OCI-LY3 (cell line): ENCODE measurements around the gene SPTA1.
"Not testable (repeated sequence)": the region's sequence is repeated elsewhere in the genome, so short reads cannot be mapped to it uniquely, and the experiment has no call there.

Experiments used
- H2AFZ ChIP-seq: fragments of 200-600, 300-600 bp; shearing (Covaris generic); 2 replicates; pipeline ENCODE4 v1.6.0; 2014; ENCODE audit warnings: antibody characterized with exemption, low read depth, low read length
- H3K27ac ChIP-seq: fragments of 200-600, 300-600 bp; sonication (generic); 2 replicates; pipeline ENCODE4 v1.5.1; 2014; ENCODE audit warnings: mild to moderate bottlenecking, low read length, moderate library complexity, mixed read lengths
- H3K27me3 ChIP-seq: fragments of 200-600, 300-600 bp; sonication (generic); 2 replicates; pipeline ENCODE4 v1.6.1; 2014; ENCODE audit warnings: low read depth, low read length, mixed read lengths
- H3K36me3 ChIP-seq: fragments of 200-600, 300-600 bp; sonication (generic); replicated peaks from 2 replicates; pipeline ENCODE3; 2014; ENCODE audit warnings: low read depth, low read length, mixed read lengths
- H3K4me1 ChIP-seq: fragments of 300-600, 200-600 bp; sonication (generic); 2 replicates; pipeline ENCODE4 v1.6.1; 2014; ENCODE audit warnings: low read length, mixed read lengths
- H3K4me2 ChIP-seq: fragments of 200-600, 300-600 bp; sonication (generic); 2 replicates; pipeline ENCODE4 v1.6.1; 2014; ENCODE audit warnings: low read length, mixed read lengths
- H3K4me3 ChIP-seq: fragments of 300-600, 200-600 bp; sonication (generic); 2 replicates; pipeline ENCODE4 v1.5.1; 2014; ENCODE audit warnings: antibody characterized with exemption, mild to moderate bottlenecking, low read length, moderate library complexity
- H3K79me2 ChIP-seq: fragments of 300-600, 200-600 bp; shearing (Covaris generic); 2 replicates; pipeline ENCODE4 v1.6.1; 2014; ENCODE audit warnings: mild to moderate bottlenecking, low read length, mixed read lengths
- H3K9ac ChIP-seq: fragments of 300-600, 200-600 bp; shearing (Covaris generic); 2 replicates; pipeline ENCODE4 v1.6.0; 2014; ENCODE audit warnings: mild to moderate bottlenecking, low read length, moderate library complexity
- H3K9me3 ChIP-seq: fragments of 200-600, 300-600 bp; shearing (Covaris generic); 2 replicates; pipeline ENCODE4 v1.6.1; 2014; ENCODE audit warnings: low read length, mixed read lengths; ENCODE audit not compliant: insufficient read depth
- H4K20me1 ChIP-seq: fragments of 200-600, 300-600 bp; sonication (generic); 2 replicates; pipeline ENCODE4 v1.6.1; 2016; ENCODE audit warnings: low read length, mixed read lengths; ENCODE audit not compliant: insufficient read depth
- EZH2phosphoT487 ChIP-seq: fragments of 200-600 bp; shearing (Covaris generic); IDR thresholded peaks from 2 replicates; pipeline ENCODE4 v1.6.1; 2018; ENCODE audit warnings: antibody characterized with exemption, mixed run types, low read depth
- TF ChIP-seq, protein P1 (sequence below): fragments of 200-600, 300-600 bp; sonication (generic); IDR thresholded peaks from 2 replicates; pipeline ENCODE4 v1.5.1; 2014; ENCODE audit warnings: antibody characterized with exemption, low read length, low read depth

Gene SPTA1

DNA sequence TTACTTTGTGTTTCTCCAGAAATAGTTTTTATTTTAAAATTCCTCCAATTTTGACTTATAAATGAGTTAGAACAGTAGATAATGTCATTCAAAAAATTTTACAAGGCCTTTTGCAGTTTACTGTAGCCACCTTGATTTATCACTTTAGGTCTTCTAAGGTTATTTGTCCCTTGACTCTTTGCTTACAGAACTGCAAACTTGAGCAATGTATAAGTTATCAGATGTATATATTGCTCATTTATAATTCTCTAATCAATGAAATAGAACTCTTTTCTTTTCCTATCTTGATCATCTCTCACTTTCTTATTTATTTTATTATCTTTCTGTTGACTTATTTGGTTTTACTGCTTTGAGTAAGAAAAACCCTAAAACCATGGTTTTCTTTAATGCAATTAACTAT is 5.8 kb upstream of the SPTA1 start:
- Histone ChIP-seq H3K36me3 (no peaks in the 10 kb centered on the region), H3K4me1 (no peaks in the 10 kb centered on the region), H3K4me2 (no peak overlapping the region), H2AFZ (no peak overlapping the region), H4K20me1 (no peaks in the 10 kb centered on the region), H3K9ac (no peak overlapping the region), H3K27me3 (no peaks in the 10 kb centered on the region), H3K4me3 (no peak overlapping the region), H3K27ac (no peak overlapping the region), H3K9me3 (no peaks in the 10 kb centered on the region), H3K79me2 (no peaks in the 10 kb centered on the region)
- TF ChIP-seq EZH2phosphoT487 = no peak
- TF ChIP-seq, protein P1, sequence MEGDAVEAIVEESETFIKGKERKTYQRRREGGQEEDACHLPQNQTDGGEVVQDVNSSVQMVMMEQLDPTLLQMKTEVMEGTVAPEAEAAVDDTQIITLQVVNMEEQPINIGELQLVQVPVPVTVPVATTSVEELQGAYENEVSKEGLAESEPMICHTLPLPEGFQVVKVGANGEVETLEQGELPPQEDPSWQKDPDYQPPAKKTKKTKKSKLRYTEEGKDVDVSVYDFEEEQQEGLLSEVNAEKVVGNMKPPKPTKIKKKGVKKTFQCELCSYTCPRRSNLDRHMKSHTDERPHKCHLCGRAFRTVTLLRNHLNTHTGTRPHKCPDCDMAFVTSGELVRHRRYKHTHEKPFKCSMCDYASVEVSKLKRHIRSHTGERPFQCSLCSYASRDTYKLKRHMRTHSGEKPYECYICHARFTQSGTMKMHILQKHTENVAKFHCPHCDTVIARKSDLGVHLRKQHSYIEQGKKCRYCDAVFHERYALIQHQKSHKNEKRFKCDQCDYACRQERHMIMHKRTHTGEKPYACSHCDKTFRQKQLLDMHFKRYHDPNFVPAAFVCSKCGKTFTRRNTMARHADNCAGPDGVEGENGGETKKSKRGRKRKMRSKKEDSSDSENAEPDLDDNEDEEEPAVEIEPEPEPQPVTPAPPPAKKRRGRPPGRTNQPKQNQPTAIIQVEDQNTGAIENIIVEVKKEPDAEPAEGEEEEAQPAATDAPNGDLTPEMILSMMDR = no peak

DNA sequence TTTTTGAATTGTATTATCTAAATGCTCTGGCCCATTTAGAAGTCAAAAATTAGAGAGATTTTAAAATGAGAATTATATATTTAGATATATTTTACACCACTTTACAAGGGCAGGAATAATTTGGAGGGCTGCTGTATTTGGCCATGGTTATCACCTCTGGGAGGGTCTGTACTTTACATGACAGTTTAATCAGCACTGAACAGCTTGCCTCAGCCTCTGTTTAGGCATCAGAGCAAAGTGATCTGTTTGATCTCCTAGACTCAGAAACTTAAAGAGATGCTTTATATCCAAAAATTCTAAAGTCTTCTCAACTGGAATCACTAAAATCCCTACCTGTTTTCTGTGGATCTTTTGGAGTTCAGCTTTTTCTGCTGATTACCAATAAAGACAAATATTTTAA is 5.4 kb upstream of the SPTA1 start:
- H3K27me3 ChIP-seq = no peaks in the 10 kb centered on the region
- no peaks in the 10 kb centered on the region for H4K20me1 ChIP-seq
- H3K36me3 ChIP-seq = no peaks in the 10 kb centered on the region
- no peaks in the 10 kb centered on the region for H3K4me1 ChIP-seq
- H3K9ac ChIP-seq = no peak overlapping the region
- no peak overlapping the region for H3K27ac ChIP-seq
- TF ChIP-seq, protein P1 = no peak
- no peak for TF ChIP-seq EZH2phosphoT487
- no peaks in the 10 kb centered on the region for H3K79me2 ChIP-seq
- H2AFZ ChIP-seq = no peak overlapping the region
- no peak overlapping the region for H3K4me2 ChIP-seq
- no peak overlapping the region for H3K4me3 ChIP-seq
- H3K9me3 ChIP-seq = no peaks in the 10 kb centered on the region

DNA sequence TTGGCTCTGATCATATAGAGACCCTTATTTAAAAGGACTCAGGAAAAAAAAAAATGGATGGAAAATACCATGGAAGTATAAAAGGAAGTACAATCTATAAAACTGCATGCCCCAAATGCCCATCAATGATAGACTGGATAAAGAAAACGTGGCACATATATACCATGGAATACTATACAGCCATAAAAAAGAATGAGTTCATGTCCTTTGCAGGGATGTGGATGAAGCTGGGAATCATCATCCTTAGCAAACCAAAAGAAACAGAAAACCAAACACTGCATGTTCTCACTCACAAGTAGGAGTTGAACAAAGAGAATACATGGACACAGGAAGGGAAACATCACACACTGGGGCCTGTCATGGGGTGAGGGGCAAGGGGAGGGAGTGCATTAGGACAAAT is 4.6 kb upstream of the SPTA1 start:
- not testable (repeated sequence) for H3K27me3 ChIP-seq, H3K4me2 ChIP-seq, H2AFZ ChIP-seq, H3K4me1 ChIP-seq, H4K20me1 ChIP-seq, H3K9me3 ChIP-seq, H3K9ac ChIP-seq, H3K27ac ChIP-seq, H3K4me3 ChIP-seq, H3K79me2 ChIP-seq, H3K36me3 ChIP-seq

DNA sequence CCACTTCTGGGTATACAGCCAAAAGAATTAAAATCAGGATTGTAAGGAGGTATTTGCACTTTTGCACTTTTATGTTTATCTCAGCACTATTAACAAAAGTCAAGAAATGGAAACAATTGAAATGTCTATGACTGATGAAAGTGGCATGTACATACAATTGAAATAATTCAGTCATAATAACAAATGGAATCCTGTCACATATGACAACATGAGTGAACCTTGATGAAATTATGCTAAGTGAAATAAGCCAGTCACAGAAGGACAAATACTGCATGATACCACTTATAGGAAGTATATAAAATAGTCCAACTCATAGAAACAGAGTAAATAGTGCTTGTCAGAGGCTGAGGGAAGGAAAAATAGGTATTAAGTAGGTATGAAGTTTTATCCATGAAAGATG is 3.4 kb upstream of the SPTA1 start:
- no peaks in the 10 kb centered on the region for H4K20me1 ChIP-seq
- H3K4me3 ChIP-seq = no peak overlapping the region
- H3K27me3 ChIP-seq = no peaks in the 10 kb centered on the region
- no peaks in the 10 kb centered on the region for H3K36me3 ChIP-seq
- H3K4me2 ChIP-seq = no peak overlapping the region
- no peak overlapping the region for H2AFZ ChIP-seq
- TF ChIP-seq, protein P1 = no peak
- no peak for TF ChIP-seq EZH2phosphoT487
- H3K79me2 ChIP-seq = no peaks in the 10 kb centered on the region
- H3K27ac ChIP-seq = no peak overlapping the region
- H3K9ac ChIP-seq = no peak overlapping the region
- H3K9me3 ChIP-seq = no peaks in the 10 kb centered on the region
- no peaks in the 10 kb centered on the region for H3K4me1 ChIP-seq

DNA sequence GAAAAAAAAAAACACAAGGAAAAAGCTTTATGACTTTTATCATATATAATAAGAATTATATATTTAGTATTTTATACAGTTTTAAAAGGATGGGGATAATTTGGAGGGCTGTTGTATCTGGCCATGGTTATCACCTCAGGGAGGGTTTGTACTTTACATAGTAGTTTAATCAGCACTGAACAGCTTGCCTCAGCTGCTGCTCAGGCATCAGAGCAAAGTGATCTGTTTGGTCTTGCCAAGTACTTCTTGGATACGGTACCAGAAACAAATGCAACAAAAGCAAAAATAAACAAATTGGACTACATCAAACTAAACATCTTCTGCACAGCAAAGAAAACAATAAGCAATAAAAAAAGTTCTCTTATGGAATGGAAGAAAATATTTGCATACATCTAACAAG is 2.6 kb upstream of the SPTA1 start:
- Histone ChIP-seq H3K4me1 (no peaks in the 10 kb centered on the region), H3K27me3 (no peaks in the 10 kb centered on the region), H3K27ac (no peak overlapping the region), H3K4me3 (no peak overlapping the region), H4K20me1 (no peaks in the 10 kb centered on the region), H3K9me3 (no peaks in the 10 kb centered on the region), H3K4me2 (no peak overlapping the region), H3K9ac (no peak overlapping the region), H2AFZ (no peak overlapping the region), H3K79me2 (no peaks in the 10 kb centered on the region), H3K36me3 (no peaks in the 10 kb centered on the region)
- TF ChIP-seq EZH2phosphoT487 = no peak
- TF ChIP-seq, protein P1 = no peak

DNA sequence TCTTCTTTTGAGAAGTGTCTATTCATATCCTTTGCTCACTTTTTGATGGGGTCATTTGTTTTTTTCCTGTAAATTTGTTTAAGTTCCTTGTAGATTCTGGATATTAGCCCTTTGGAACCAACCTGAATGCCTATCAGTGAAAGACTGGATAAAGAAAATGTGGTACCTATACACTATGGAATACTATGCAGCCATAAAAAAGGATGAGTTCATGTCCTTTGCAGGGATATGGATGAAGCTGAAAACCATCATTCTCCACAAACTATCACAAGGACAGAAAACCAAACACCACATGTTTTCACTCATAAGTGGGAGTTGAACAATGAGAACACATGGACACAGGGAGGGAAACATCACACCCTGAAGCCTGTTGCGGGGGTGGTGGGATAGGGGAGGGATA is 1.8 kb upstream of the SPTA1 start:
- not testable (repeated sequence) for H3K9ac ChIP-seq, H3K9me3 ChIP-seq, H3K27me3 ChIP-seq, H3K79me2 ChIP-seq, H3K4me3 ChIP-seq, H3K4me2 ChIP-seq, H2AFZ ChIP-seq, H3K4me1 ChIP-seq, H3K27ac ChIP-seq, H4K20me1 ChIP-seq, H3K36me3 ChIP-seq
